CD8-positive, alpha-beta memory T cell (primary cell): ENCODE measurements around the gene PCDHB2. TPM values are rescaled to one million over a fixed set of nuclear protein-coding genes. Genes with fewer than 3 reads are reported as not detected.
A peak's percentile ranks its signal among the peaks of the same experiment; 100 is the strongest.
"Not testable (repeated sequence)": the region's sequence is repeated elsewhere in the genome, so short reads cannot be mapped to it uniquely, and the experiment has no call there.

Experiments used
- CTCF ChIA-PET: fragments of 350-600 bp; sonication (Branson Sonifier 250); formaldehyde crosslinking; loops from one replicate; lab custom pipeline; 2021; ENCODE audit warnings: antibody characterized with exemption; lab: Charles Lee
- POLR2A ChIA-PET: fragments of 350-600 bp; sonication (Branson Sonifier 250); formaldehyde crosslinking; loops from one replicate; lab custom pipeline; 2021; ENCODE audit warnings: antibody characterized with exemption; lab: Charles Lee
- DNase-seq, 5 donors: peaks; one replicate each; pipeline versions ENCODE4 v3.0.0 to v3.0.0-alpha.2; 2020 to 2022; ENCODE audit warnings: mixed read lengths in 1 of 5
- H3K27ac ChIP-seq: one replicate; pipeline ENCODE4 v1.7.0; 2013; ENCODE audit warnings: low read depth, mild to moderate bottlenecking, low read length, moderate library complexity
- H3K27me3 ChIP-seq: 2 replicates; pipeline ENCODE4 v1.7.0; 2013; ENCODE audit warnings: low read length, mild to moderate bottlenecking; ENCODE audit not compliant: insufficient read depth, poor library complexity, severe bottlenecking
- H3K36me3 ChIP-seq: 2 replicates; pipeline ENCODE4 v1.7.0; 2013; ENCODE audit warnings: mild to moderate bottlenecking, low read length, moderate library complexity; ENCODE audit not compliant: insufficient read depth
- H3K4me1 ChIP-seq: 2 replicates; pipeline ENCODE4 v1.7.0; 2013; ENCODE audit warnings: mild to moderate bottlenecking, low read length, moderate library complexity; ENCODE audit not compliant: insufficient read depth
- H3K4me3 ChIP-seq: 2 replicates; pipeline ENCODE4 v1.7.0; 2013; ENCODE audit warnings: mild to moderate bottlenecking, low read length
- H3K9me3 ChIP-seq: 2 replicates; pipeline ENCODE4 v1.7.0; 2013; ENCODE audit warnings: mild to moderate bottlenecking, low read length
- H3K27ac Mint-ChIP-seq, 8 donors: one replicate each; pipeline ENCODE4 v1.8.0; 2020 to 2021; ENCODE audit warnings: mixed read lengths in 8 of 8, mild to moderate bottlenecking in 6 of 8, inconsistent platforms in 3 of 8, moderate library complexity in 3 of 8
- H3K27me3 Mint-ChIP-seq, 2 donors: one replicate each; pipeline ENCODE4 v1.8.0; 2020 to 2021; ENCODE audit warnings: mixed read lengths in 2 of 2, mild to moderate bottlenecking in 1 of 2, moderate library complexity in 1 of 2
- H3K36me3 Mint-ChIP-seq, 3 donors: one replicate each; pipeline ENCODE4 v1.8.0; 2020 to 2021; ENCODE audit warnings: mixed read lengths in 3 of 3, inconsistent platforms in 1 of 3, mild to moderate bottlenecking in 1 of 3
- H3K4me1 Mint-ChIP-seq, 3 donors: one replicate each; pipeline ENCODE4 v1.8.0; 2020 to 2021; ENCODE audit warnings: mixed read lengths in 3 of 3, inconsistent platforms in 1 of 3, mild to moderate bottlenecking in 1 of 3
- H3K4me3 Mint-ChIP-seq, 7 donors: one replicate each; pipeline ENCODE4 v1.8.0; 2020 to 2021; ENCODE audit warnings: mixed read lengths in 7 of 7, mild to moderate bottlenecking in 6 of 7, moderate library complexity in 4 of 7, inconsistent platforms in 2 of 7
- H3K9me3 Mint-ChIP-seq, 5 donors: one replicate each; pipeline ENCODE4 v1.8.0; 2020 to 2022; ENCODE audit warnings: mixed read lengths in 5 of 5, mild to moderate bottlenecking in 3 of 5, moderate library complexity in 2 of 5, inconsistent platforms in 1 of 5
- polyA plus RNA-seq: library from polyadenylated mRNA; unstranded; fragments of 300-500 nt; fragmentation: Illumina TruSeq; gene quantifications from one replicate; pipeline ENCODE4 v1.2.3, GENCODE V29; 2021
- total RNA-seq, 2 experiments: library from RNA; stranded (reverse); gene quantifications; one replicate each; pipeline ENCODE4 v1.2.3, GENCODE V29; 2021

The PCDHB2 gene
- total and polyA plus RNA-seq, 3 experiments from 2014 or later = not detected

DNA sequence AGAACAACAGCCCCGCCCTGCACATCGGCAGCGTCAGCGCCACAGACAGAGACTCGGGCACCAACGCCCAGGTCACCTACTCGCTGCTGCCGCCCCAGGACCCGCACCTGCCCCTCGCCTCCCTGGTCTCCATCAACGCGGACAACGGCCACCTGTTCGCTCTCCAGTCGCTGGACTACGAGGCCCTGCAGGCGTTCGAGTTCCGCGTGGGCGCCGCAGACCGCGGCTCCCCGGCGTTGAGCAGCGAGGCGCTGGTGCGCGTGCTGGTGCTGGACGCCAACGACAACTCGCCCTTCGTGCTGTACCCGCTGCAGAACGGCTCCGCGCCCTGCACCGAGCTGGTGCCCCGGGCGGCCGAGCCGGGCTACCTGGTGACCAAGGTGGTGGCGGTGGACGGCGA is 1.8 kb downstream of the PCDHB2 start:
- H3K27ac ChIP-seq, H3K36me3 ChIP-seq, H3K27ac Mint-ChIP-seq, CTCF ChIA-PET, H3K4me1 ChIP-seq, POLR2A ChIA-PET, DNase-seq, H3K27me3 ChIP-seq, H3K4me3 ChIP-seq, H3K4me3 Mint-ChIP-seq, H3K4me1 Mint-ChIP-seq, H3K9me3 ChIP-seq, H3K36me3 Mint-ChIP-seq: not testable (repeated sequence)
- peaks cover 7 to 45% (median 38%) of the 10 kb centered on the region in 5 donors for H3K9me3 Mint-ChIP-seq
- peaks cover 30 to 43% of the 10 kb centered on the region in 2 donors for H3K27me3 Mint-ChIP-seq

GRCh38 chr5:141096586-141096985 is 2.2 kb downstream of the PCDHB2 start:
- H3K9me3 ChIP-seq, H3K36me3 ChIP-seq, H3K4me3 ChIP-seq, H3K27me3 ChIP-seq, DNase-seq, H3K36me3 Mint-ChIP-seq, H3K4me3 Mint-ChIP-seq, H3K27ac ChIP-seq, CTCF ChIA-PET, POLR2A ChIA-PET, H3K4me1 ChIP-seq, H3K4me1 Mint-ChIP-seq, H3K27ac Mint-ChIP-seq: not testable (repeated sequence)
- H3K9me3 Mint-ChIP-seq = peaks cover 7 to 47% (median 38%) of the 10 kb centered on the region in 5 donors
- H3K27me3 Mint-ChIP-seq = peaks cover 34 to 45% of the 10 kb centered on the region in 2 donors

DNA sequence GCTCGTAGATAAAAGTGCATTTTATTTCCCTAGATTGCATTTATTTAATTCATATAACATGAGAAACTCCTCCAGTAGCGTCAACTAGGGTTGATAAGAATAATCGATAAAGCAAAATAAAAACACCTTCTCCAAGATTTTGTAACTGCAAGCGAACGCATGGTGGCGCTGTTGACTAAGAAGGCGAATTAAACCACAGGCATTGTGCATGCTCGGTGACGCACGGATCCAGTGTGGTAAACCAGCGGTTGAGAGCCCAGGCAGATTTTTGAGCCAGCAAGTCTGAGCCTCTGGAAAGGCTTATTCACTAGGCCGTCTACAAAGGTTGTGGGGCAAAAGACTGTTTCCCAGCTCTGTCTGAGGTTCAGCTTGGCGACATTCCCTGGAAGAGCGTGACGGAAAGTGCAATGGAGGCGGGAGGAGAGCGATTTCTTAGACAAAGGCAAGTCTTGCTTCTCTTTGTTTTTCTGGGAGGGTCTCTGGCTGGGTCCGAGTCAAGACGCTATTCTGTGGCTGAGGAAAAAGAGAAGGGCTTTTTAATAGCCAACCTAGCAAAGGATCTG is 5.9 kb downstream of the PCDHB2 start, which contains the start of gene PCDHB3:
Gene PCDHB3, plus strand, starts transcription at position 231 of the 563 bp plus-strand sequence. Its CDS starts 177 bp downstream, at position 408.
- Histone ChIP-seq H3K36me3 (no peaks in the 10 kb centered on the region), H3K4me3 (no peak within 1 kb of the TSS), H3K27ac (no peak within 1 kb of the TSS), H3K9me3 (no peaks in the 10 kb centered on the region), H3K4me1 (no peaks in the 10 kb centered on the region), H3K27me3 (peaks cover 4% of the 10 kb centered on the region)
- Mint-ChIP-seq H3K27me3 (peaks cover 12 to 31% of the 10 kb centered on the region in 2 donors), H3K9me3 (peaks cover 3 to 44% (median 18%) of the 10 kb centered on the region in 5 donors), H3K4me3 (no peak within 1 kb of the TSS), H3K27ac (peak within 1 kb of the TSS in 1 of 8 donors; percentile 12), H3K4me1 (no peaks in the 10 kb centered on the region), H3K36me3 (peaks cover 0 to 1% (median 0%) of the 10 kb centered on the region in 3 donors)
- no peak for DNase-seq
- CTCF ChIA-PET = no interaction called here
- POLR2A ChIA-PET = no interaction called here

DNA sequence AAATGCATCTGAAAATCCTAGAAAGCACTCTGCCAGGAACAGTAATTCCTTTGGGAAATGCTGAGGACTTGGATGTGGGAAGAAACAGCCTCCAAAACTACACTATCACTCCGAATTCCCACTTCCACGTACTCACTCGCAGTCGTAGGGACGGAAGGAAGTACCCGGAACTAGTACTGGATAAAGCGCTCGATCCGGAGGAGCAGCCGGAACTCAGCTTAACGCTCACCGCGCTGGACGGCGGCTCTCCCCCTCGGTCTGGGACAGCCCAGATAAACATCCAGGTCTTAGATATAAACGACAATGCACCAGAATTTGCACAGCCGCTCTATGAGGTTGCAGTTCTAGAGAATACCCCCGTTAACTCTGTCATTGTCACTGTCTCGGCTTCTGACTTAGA is 6.6 kb downstream of the PCDHB2 start:
- Histone ChIP-seq H3K27me3 (peaks cover 4% of the 10 kb centered on the region), H3K4me1 (no peaks in the 10 kb centered on the region), H3K36me3 (no peaks in the 10 kb centered on the region), H3K27ac (no peak overlapping the region), H3K4me3 (no peak overlapping the region), H3K9me3 (no peaks in the 10 kb centered on the region)
- Mint-ChIP-seq H3K36me3 (peaks cover 0 to 1% (median 0%) of the 10 kb centered on the region in 3 donors), H3K9me3 (peaks cover 3 to 38% (median 14%) of the 10 kb centered on the region in 5 donors), H3K27me3 (peaks cover 12 to 29% of the 10 kb centered on the region in 2 donors), H3K27ac (no peak overlapping the region), H3K4me3 (no peak overlapping the region), H3K4me1 (no peaks in the 10 kb centered on the region)
- POLR2A ChIA-PET = interaction anchor here (0.6 kb wide), 1 partner anchor 998 kb away, joined by 3 read pairs; no protein-coding TSS in a partner anchor
- no peak for DNase-seq
- CTCF ChIA-PET = no interaction called here

- H3K4me1 Mint-ChIP-seq, H3K4me3 Mint-ChIP-seq, H3K9me3 ChIP-seq, DNase-seq, H3K27me3 ChIP-seq, H3K36me3 ChIP-seq, H3K27ac Mint-ChIP-seq, POLR2A ChIA-PET, H3K27ac ChIP-seq, H3K36me3 Mint-ChIP-seq, H3K4me3 ChIP-seq, H3K4me1 ChIP-seq, CTCF ChIA-PET: not testable (repeated sequence)
- H3K27me3 Mint-ChIP-seq = peaks cover 11 to 28% of the 10 kb centered on the region in 2 donors
- H3K9me3 Mint-ChIP-seq = peaks cover 3 to 37% (median 13%) of the 10 kb centered on the region in 5 donors
These were observed 7.7 kb downstream of the PCDHB2 start for GRCh38 chr5:141102070-141102469.

GRCh38 chr5:141102471-141102870 is 8.1 kb downstream of the PCDHB2 start:
- H3K27ac ChIP-seq, H3K27me3 ChIP-seq, POLR2A ChIA-PET, H3K36me3 Mint-ChIP-seq, H3K4me3 Mint-ChIP-seq, H3K27ac Mint-ChIP-seq, H3K4me1 Mint-ChIP-seq, DNase-seq, H3K4me3 ChIP-seq, CTCF ChIA-PET, H3K4me1 ChIP-seq, H3K9me3 ChIP-seq, H3K36me3 ChIP-seq: not testable (repeated sequence)
- Mint-ChIP-seq H3K9me3 (peaks cover 0 to 36% (median 13%) of the 10 kb centered on the region in 5 donors), H3K27me3 (peaks cover 11 to 25% of the 10 kb centered on the region in 2 donors)

- H3K4me1 ChIP-seq = no peaks in the 10 kb centered on the region
- DNase-seq = no peak
- H3K4me3 Mint-ChIP-seq = no peak overlapping the region
- H3K36me3 Mint-ChIP-seq = peaks cover 0 to 1% (median 0%) of the 10 kb centered on the region in 3 donors
- no peak overlapping the region for H3K27ac ChIP-seq
- H3K27me3 ChIP-seq = no peaks in the 10 kb centered on the region
- no peaks in the 10 kb centered on the region for H3K36me3 ChIP-seq
- H3K27ac Mint-ChIP-seq = no peak overlapping the region
- POLR2A ChIA-PET = no interaction called here
- H3K27me3 Mint-ChIP-seq = peaks cover 8 to 13% of the 10 kb centered on the region in 2 donors
- no peak overlapping the region for H3K4me3 ChIP-seq
- peaks cover 0 to 26% (median 11%) of the 10 kb centered on the region in 5 donors for H3K9me3 Mint-ChIP-seq
- CTCF ChIA-PET = no interaction called here
- no peaks in the 10 kb centered on the region for H3K4me1 Mint-ChIP-seq
- H3K9me3 ChIP-seq = no peaks in the 10 kb centered on the region
These were observed 10.9 kb downstream of the PCDHB2 start for GRCh38 chr5:141105350-141105749.

- Mint-ChIP-seq H3K4me1 (no peaks in the 10 kb centered on the region), H3K27ac (no peak overlapping the region), H3K4me3 (no peak overlapping the region), H3K36me3 (peaks cover 0 to 6% (median 0%) of the 10 kb centered on the region in 3 donors), H3K27me3 (peaks cover 8 to 10% of the 10 kb centered on the region in 2 donors), H3K9me3 (peaks cover 18 to 36% (median 29%) of the 10 kb centered on the region in 5 donors)
- Histone ChIP-seq H3K4me3 (no peak overlapping the region), H3K4me1 (no peaks in the 10 kb centered on the region), H3K27me3 (no peaks in the 10 kb centered on the region), H3K9me3 (no peaks in the 10 kb centered on the region), H3K36me3 (no peaks in the 10 kb centered on the region), H3K27ac (no peak overlapping the region)
- no peak for DNase-seq
- ChIA-PET POLR2A (no interaction called here), CTCF (no interaction called here)
These were observed 24.8 kb downstream of the PCDHB2 start for GRCh38 chr5:141119250-141119649.
